ENCODE results near the gene B3GALNT1.
"Not testable (repeated sequence)": the region's sequence is repeated elsewhere in the genome, so short reads cannot be mapped to it uniquely, and the experiment has no call there.

Gene B3GALNT1

GRCh38 chr3:161038725-161039124 is 66.4 kb downstream of the B3GALNT1 start:
- no peak for TF ChIP-seq CTCF (IDR thresholded peaks at IDR 0.05; ENCODE audit: low read depth, low read length, missing control alignments)
- in situ Hi-C loops (cut with HindIII; ENCODE audit: low sequenced_read_pairs): no loop called here
- DNase-seq (ENCODE audit: low read depth): no peak
- H3K4me3 ChIP-seq (ENCODE audit: low read depth, low read length): no peak overlapping the region

- in situ Hi-C loops (cut with HindIII; ENCODE audit: low sequenced_read_pairs): no loop called here
- DNase-seq (ENCODE audit: low read depth): peak; percentile 93
- H3K4me3 ChIP-seq (ENCODE audit: low read depth, low read length): no peak overlapping the region
- TF ChIP-seq CTCF (IDR thresholded peaks at IDR 0.05; ENCODE audit: low read depth, low read length, missing control alignments): no peak
These were observed 69.4 kb downstream of the B3GALNT1 start for GRCh38 chr3:161035711-161036110.

GRCh38 chr3:161034913-161035550 is 70.1 kb downstream of the B3GALNT1 start:
- H3K4me3 ChIP-seq (ENCODE audit: low read depth, low read length); in situ Hi-C loops (cut with HindIII; ENCODE audit: low sequenced_read_pairs); DNase-seq (ENCODE audit: low read depth): not testable (repeated sequence)

Data from astrocyte of the cerebellum (primary cell).